Testis (tissue), 2 donors: ENCODE measurements around the gene ZSCAN20.

ENCODE experiments used
- POLR2A ChIP-seq: fragments of 450-650 bp; IDR thresholded peaks from one replicate; pipeline ENCODE4 v1.6.1; 2017; ENCODE audit warnings: antibody characterized with exemption, mild to moderate bottlenecking, moderate library complexity
- TF ChIP-seq, protein P1 (sequence below), 3 experiments: fragments of 450-650 bp in 2 of 3; fragments of 200-600 bp in 1 of 3; sonication (generic) in 1 of 3; IDR thresholded peaks; one replicate each; pipeline ENCODE4 v1.5.1; 2016 to 2019; ENCODE audit warnings: antibody characterized with exemption in 3 of 3, mild to moderate bottlenecking in 2 of 3, moderate library complexity in 1 of 3

DNA sequence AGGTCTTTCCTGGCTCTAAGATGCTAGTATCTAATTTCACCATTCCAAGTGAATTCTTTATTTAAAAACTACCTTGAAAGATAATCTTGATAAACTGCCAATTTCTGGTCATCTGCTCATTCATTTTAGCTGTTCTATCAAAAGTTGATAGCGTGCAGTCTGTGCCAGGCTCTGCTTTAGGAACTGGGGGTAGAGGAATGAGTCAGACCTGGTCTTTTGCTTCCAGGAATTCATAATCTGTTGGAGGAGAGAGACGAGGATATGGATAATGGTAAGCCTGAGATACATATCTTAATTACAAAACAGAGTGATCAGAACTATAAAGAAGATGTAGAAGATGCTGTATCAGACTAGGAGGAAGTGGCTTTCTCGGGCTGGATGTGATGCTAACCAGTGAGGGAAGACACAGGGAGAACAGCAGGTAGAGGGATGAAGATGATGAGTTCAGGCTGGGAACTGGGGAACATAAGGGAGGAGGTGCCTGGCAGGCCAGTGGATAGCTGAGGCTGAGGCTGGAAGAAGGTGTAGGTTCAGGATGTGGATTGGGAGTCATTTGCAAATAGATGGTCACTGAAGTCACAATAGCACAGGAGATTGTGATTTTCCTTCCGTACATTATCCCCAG lies 29.3 kb upstream of the ZSCAN20 start:
- TF ChIP-seq, protein P1, sequence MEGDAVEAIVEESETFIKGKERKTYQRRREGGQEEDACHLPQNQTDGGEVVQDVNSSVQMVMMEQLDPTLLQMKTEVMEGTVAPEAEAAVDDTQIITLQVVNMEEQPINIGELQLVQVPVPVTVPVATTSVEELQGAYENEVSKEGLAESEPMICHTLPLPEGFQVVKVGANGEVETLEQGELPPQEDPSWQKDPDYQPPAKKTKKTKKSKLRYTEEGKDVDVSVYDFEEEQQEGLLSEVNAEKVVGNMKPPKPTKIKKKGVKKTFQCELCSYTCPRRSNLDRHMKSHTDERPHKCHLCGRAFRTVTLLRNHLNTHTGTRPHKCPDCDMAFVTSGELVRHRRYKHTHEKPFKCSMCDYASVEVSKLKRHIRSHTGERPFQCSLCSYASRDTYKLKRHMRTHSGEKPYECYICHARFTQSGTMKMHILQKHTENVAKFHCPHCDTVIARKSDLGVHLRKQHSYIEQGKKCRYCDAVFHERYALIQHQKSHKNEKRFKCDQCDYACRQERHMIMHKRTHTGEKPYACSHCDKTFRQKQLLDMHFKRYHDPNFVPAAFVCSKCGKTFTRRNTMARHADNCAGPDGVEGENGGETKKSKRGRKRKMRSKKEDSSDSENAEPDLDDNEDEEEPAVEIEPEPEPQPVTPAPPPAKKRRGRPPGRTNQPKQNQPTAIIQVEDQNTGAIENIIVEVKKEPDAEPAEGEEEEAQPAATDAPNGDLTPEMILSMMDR (IDR thresholded peaks at IDR 0.05), result no peak
- no peak for TF ChIP-seq POLR2A
